HT-29 (cell line): Measurements from ENCODE around the gene TRERF1. TPM values are rescaled to one million over a fixed set of nuclear protein-coding genes. Genes with fewer than 3 reads are reported as not detected.

Experiments used
- DNase-seq: peaks from one replicate; pipeline ENCODE4 v3.0.0-alpha.2; 2015; ENCODE audit warnings: low spot score
- total RNA-seq: library from RNA; depleted of rRNA; stranded (reverse); fragments of >200 nt; shearing (Covaris generic); gene quantifications from 2 replicates; pipeline ENCODE4 v1.2.3, GENCODE V29; 2014

Gene TRERF1
- total RNA-seq, 1 experiment from 2014 or later = 6.8 TPM

DNA sequence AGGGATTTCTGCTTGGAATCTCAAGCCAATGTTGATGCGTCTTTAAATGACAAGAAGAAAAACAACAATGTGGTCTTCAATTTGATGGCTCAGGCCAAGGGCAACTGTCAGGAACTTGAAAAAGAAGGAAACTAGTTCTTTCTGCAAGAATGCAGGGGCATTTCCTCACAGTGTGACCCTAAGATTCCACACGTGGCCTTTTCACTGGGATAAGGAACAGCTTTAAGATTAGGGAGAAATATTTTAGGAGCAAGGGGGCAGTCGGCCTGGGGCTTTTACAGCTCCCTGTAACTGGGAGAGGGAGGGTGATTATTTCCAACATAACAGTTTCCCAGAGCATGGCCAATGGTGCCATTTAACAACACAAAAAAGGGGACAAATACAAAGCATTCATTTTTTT, 194.7 kb downstream of the TRERF1 start:
- DNase-seq = no peak

GRCh38 chr6:42255050-42255449, 196.7 kb downstream of the TRERF1 start:
- DNase-seq = no peak

DNA sequence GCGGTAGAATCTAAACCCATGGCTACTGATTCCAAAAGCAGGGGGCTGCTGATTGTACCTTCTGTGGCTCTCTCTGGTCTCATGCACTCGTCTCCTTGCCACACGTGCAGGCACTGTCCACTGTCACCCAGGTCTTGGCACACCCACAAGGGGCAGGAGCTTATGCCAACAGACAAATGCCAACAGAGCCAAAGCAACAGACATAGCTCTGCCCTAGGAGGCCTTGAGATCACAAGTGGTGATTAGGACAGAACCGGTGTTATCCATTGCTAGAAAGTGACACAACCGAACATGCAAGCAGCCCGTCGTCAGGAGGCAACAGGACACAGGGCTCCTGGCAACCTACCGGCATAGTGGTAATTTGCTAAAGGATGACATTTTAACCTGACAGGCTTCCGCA, 197.2 kb downstream of the TRERF1 start:
- DNase-seq = no peak

DNA sequence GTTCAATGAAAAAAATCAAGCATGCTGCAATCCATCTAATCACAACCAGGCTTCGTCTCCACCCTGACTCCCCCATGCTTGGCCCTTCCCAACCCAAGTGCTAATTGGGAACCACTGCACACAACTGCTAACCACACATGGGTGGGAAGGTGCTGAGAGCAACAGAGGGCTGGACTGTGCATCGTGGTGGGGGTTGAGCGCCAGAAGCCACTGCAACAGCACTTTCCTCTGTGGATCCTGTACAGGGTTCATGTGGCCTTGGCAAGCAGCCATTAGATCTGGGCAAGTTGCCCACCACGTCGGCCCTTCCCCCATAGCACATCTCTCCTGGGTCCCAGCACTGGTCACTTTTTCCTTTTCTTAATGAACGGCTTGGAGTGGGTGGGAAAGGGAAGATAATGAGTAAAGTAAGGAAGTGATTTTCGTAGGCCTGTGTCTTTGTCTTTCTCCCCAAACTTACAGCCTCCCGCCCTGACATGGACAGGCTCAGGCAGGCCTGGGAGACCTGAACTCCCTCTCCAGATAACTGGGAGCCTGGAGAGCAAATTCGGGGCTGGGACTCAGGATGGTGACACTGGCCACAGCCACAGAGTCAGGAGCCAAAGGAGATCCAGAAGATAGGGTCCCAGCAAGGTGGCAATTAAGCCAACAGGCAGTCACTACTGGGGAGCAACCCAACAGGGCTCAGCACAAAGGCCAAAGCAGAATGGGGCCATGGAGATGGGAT, 199.7 kb downstream of the TRERF1 start:
- peak; percentile 80 for DNase-seq

DNA sequence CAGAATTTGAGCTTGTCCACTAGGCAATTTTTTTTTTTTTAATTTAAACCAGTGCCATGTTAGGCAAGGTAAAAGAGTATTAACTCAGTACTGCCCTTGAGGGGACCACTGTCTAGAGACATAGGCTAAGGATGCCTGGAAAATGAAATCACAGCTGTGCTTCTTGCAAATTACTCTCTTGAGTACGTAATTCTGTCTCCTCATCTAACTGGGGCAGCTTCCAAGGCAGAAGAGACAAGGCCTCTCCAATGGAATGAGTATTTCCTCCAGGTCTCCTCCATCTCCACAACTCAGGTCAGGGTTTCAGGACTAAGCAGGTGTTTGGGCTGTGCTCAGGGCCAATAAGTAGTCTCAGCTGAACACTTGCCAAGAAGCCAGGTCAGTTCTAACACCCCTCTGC, 200.2 kb downstream of the TRERF1 start:
- no peak for DNase-seq

- DNase-seq = no peak
These were observed 201.3 kb downstream of the TRERF1 start for GRCh38 chr6:42250274-42250931.

- DNase-seq = no peak
These were observed 202.4 kb downstream of the TRERF1 start for GRCh38 chr6:42249279-42249678.

GRCh38 chr6:42243046-42243445, 208.7 kb downstream of the TRERF1 start:
- DNase-seq = no peak

DNA sequence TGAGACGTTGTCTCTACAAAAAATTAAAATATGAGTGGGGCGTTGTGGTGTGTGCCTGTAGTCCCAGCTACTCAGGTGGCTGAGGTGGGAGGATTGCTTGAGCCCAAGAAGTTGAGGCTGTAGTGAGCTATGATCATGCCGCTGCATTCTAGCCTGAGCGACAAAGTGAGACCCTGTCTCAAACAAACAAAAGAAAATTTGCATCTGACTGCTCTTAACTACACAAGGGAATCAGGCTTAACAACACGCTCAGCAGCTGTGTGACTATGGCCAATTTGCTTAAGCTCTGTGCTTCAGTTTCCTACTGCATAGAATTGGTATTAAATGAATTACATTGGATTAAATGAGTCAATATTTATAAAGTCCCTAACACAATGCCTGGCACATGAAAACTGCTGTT, 209.8 kb downstream of the TRERF1 start:
- no peak for DNase-seq

DNA sequence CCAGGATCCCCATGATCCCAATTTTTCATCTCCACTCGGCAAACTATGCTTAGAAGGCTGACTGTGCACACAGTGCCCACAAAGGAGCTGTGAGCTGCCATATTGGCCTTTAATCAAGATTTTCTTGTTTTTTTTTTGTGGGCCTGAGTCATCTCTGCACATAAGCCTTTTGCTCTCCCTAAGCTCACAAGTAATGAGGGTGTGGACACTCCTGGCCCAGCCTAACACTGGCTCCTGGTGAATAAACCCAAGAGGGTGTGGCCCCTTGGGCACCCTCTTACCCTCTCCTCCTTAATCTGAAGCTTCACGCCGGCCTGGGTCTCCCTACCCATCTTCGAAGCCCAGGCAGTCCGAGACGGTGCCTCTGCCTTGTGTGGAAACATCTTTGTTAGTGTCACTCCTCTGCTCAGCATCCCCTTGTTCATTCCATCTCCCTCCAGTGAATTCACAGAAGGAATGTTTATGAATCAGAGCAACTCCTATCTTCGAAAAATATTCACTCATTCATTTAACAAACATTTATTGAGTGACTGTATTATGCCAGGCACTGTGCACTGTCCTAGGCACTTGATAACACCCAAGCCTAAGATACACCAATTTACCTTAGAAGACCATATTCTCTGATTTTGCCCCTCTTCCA, 211.9 kb downstream of the TRERF1 start:
- DNase-seq = no peak

DNA sequence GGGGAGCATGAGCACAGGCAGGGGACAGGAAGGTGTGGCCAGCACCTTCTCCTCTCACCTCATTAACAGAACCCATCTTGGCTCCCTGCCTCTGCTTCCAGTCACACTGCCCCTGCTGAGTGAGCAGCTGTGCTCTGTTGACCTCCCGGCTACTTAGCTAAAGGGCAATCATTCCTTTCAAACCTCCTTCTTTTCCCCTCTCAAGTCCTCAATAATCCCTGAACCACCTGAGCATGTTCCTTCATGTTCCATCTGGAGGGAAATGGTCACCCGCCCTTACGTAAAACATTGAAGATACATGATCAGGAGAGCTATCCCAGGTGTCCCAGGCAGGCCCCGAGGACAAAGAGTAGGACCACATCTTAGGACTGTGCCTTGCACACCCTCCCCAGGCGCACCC, 212.4 kb downstream of the TRERF1 start:
- no peak for DNase-seq

DNA sequence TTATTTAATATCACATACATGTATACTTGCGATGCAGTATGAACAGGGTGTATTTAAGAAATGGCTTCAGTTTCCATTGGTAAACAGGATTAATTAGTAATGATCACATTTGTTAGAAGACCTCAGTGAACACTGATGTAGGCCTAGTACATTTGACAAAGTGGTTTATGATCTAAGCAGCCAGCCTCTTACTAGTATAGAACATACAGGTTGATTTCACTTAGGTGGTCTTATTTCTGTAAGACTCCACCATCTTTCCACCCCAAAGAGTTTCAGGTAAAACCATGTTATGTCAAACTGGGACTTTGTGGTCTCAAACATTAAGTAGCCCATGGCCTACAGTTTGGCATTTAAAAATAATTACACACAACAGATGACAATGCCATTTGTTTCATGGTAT, 213.9 kb downstream of the TRERF1 start:
- DNase-seq = no peak

GRCh38 chr6:42236682-42237473, 214.8 kb downstream of the TRERF1 start:
- no peak for DNase-seq

- DNase-seq = no peak
These were observed 215.7 kb downstream of the TRERF1 start for GRCh38 chr6:42236030-42236429.

GRCh38 chr6:42232035-42232434, 219.7 kb downstream of the TRERF1 start:
- no peak for DNase-seq

- DNase-seq = peak; percentile 50
These were observed 221.1 kb downstream of the TRERF1 start for GRCh38 chr6:42230345-42231321.

GRCh38 chr6:42229506-42230119, 222.1 kb downstream of the TRERF1 start:
- no peak for DNase-seq

DNA sequence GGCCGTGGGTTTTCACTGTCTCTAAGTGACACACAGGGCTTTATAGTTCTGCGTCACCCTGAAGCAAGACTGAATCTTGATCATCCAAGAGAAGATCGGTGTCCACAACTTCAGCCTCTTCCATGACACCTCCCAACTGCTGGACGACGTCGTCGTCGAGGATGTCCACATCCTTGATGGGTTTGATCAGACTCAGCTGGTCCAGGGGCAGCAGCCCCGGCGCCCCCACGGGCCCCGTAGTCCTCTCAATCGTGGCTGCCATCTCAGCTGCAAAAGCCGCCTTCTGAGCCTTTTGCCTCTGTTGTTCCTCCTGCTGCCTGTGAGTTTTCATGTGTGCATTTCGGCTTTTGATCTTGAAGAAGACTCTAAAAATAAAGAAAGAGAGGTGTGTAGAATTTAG, 223.4 kb downstream of the TRERF1 start:
- no peak for DNase-seq

- no peak for DNase-seq
These were observed 224.4 kb downstream of the TRERF1 start for GRCh38 chr6:42227173-42227850.

GRCh38 chr6:42226645-42227143, 225.0 kb downstream of the TRERF1 start:
- DNase-seq = peak; percentile 87
